BE2C (cell line): ENCODE measurements around the gene TXNL4B.

Experiments
- DNase-seq: peaks from one replicate; pipeline ENCODE4 v3.0.0-alpha.2; 2020
- H3K27me3 ChIP-seq: fragments of 250-450 bp; sonication (Bioruptor Pico); 2 replicates; pipeline ENCODE4 v1.5.1; 2020; ENCODE audit warnings: mild to moderate bottlenecking
- H3K36me3 ChIP-seq: fragments of 250-450 bp; sonication (Bioruptor Pico); 2 replicates; pipeline ENCODE4 v1.5.1; 2020; ENCODE audit warnings: mild to moderate bottlenecking
- H3K4me1 ChIP-seq: fragments of 250-450 bp; sonication (Bioruptor Pico); 2 replicates; pipeline ENCODE4 v1.5.1; 2020
- H3K4me3 ChIP-seq: 2 replicates; pipeline ENCODE4 v1.5.1; 2011; ENCODE audit warnings: low read depth, low read length
- H3K9me3 ChIP-seq: fragments of 250-450 bp; sonication (Bioruptor Pico); 2 replicates; pipeline ENCODE4 v1.5.1; 2020
- CTCF ChIP-seq: IDR thresholded peaks from 2 replicates; pipeline ENCODE4 v1.5.1; 2012; ENCODE audit warnings: mild to moderate bottlenecking, low read depth, low read length

The TXNL4B gene

GRCh38 chr16:72073560-72074230 lies 19.7 kb downstream of the TXNL4B start:
- Histone ChIP-seq H3K4me1 (no peaks in the 10 kb centered on the region), H3K36me3 (no peaks in the 10 kb centered on the region; the same call in 1 of the 2 replicates)

GRCh38 chr16:72072514-72073342 lies 20.7 kb downstream of the TXNL4B start:
- no peaks in the 10 kb centered on the region for H3K4me1 ChIP-seq
- no peaks in the 10 kb centered on the region for H3K27me3 ChIP-seq
- H3K36me3 ChIP-seq, result no peaks in the 10 kb centered on the region; the same call in 1 of the 2 replicates
- DNase-seq, result no peak
- H3K9me3 ChIP-seq, result no peaks in the 10 kb centered on the region
- no peak for TF ChIP-seq CTCF
- H3K4me3 ChIP-seq, result no peak overlapping the region

More at GRCh38 chr16:72073560-72074230, 19.7 kb downstream of the TXNL4B start:
- DNase-seq, result no peak
- no peak overlapping the region for H3K4me3 ChIP-seq
- no peaks in the 10 kb centered on the region for H3K27me3 ChIP-seq
- H3K9me3 ChIP-seq, result no peaks in the 10 kb centered on the region
- TF ChIP-seq CTCF, result no peak

- Histone ChIP-seq H3K4me1 (no peaks in the 10 kb centered on the region), H3K4me3 (no peak overlapping the region), H3K9me3 (no peaks in the 10 kb centered on the region), H3K36me3 (no peaks in the 10 kb centered on the region; the same call in 1 of the 2 replicates), H3K27me3 (no peaks in the 10 kb centered on the region)
- no peak for TF ChIP-seq CTCF
- no peak for DNase-seq
These were observed 24.5 kb downstream of the TXNL4B start for GRCh38 chr16:72068930-72069329.

- H3K4me1 ChIP-seq, result no peaks in the 10 kb centered on the region
- no peaks in the 10 kb centered on the region; the same call in 1 of the 2 replicates for H3K36me3 ChIP-seq
- peak; percentile 74 for TF ChIP-seq CTCF
- H3K9me3 ChIP-seq, result no peaks in the 10 kb centered on the region
- no peaks in the 10 kb centered on the region for H3K27me3 ChIP-seq
- H3K4me3 ChIP-seq, result no peak overlapping the region
- no peak for DNase-seq
These were observed 26.7 kb downstream of the TXNL4B start for GRCh38 chr16:72066747-72067146.

GRCh38 chr16:72064361-72064894 lies 29.0 kb downstream of the TXNL4B start:
- Histone ChIP-seq H3K27me3 (no peaks in the 10 kb centered on the region), H3K36me3 (no peaks in the 10 kb centered on the region), H3K4me1 (no peaks in the 10 kb centered on the region), H3K4me3 (no peak overlapping the region), H3K9me3 (no peaks in the 10 kb centered on the region)
- no peak for TF ChIP-seq CTCF
- no peak for DNase-seq

- DNase-seq, result no peak
- Histone ChIP-seq H3K27me3 (no peaks in the 10 kb centered on the region), H3K4me1 (no peaks in the 10 kb centered on the region), H3K36me3 (no peaks in the 10 kb centered on the region), H3K9me3 (no peaks in the 10 kb centered on the region), H3K4me3 (no peak overlapping the region)
- no peak for TF ChIP-seq CTCF
These were observed 31.9 kb downstream of the TXNL4B start for GRCh38 chr16:72061564-72061963.
